Activated CD8-positive, alpha-beta T cell treated with anti-CD3 and anti-CD28 coated beads for 36 hours (primary cell): ENCODE measurements around the gene NF1. TPM values are rescaled to one million over a fixed set of nuclear protein-coding genes. Genes with fewer than 3 reads are reported as not detected.

Experiments used
- ATAC-seq: fragments of 200-7000 bp; cut with Tn5 transposase; one replicate; pipeline ENCODE4 v1.10.0; 2021; ENCODE audit warnings: mild to moderate bottlenecking, moderate library complexity
- CTCF ChIA-PET: fragments of 350-600 bp; sonication (Branson Sonifier 250); formaldehyde crosslinking; loops from one replicate; lab custom pipeline; 2021; ENCODE audit warnings: antibody characterized with exemption; lab: Charles Lee
- POLR2A ChIA-PET: fragments of 350-600 bp; sonication (Branson Sonifier 250); formaldehyde crosslinking; loops from one replicate; lab custom pipeline; 2021; ENCODE audit warnings: antibody characterized with exemption; lab: Charles Lee
- DNase-seq: peaks from one replicate; pipeline ENCODE4 v3.0.0-alpha.2; 2020
- H3K27ac Mint-ChIP-seq: one replicate; pipeline ENCODE4 v1.8.0; 2021; ENCODE audit warnings: mild to moderate bottlenecking, mixed read lengths
- H3K27me3 Mint-ChIP-seq: one replicate; pipeline ENCODE4 v1.8.0; 2021; ENCODE audit warnings: mixed read lengths
- H3K36me3 Mint-ChIP-seq: one replicate; pipeline ENCODE4 v1.8.0; 2021; ENCODE audit warnings: low read depth, mixed read lengths
- H3K4me1 Mint-ChIP-seq: one replicate; pipeline ENCODE4 v1.8.0; 2021; ENCODE audit warnings: low read depth, mixed read lengths
- H3K4me3 Mint-ChIP-seq: one replicate; pipeline ENCODE4 v1.8.0; 2021; ENCODE audit warnings: mild to moderate bottlenecking, moderate library complexity, mixed read lengths
- H3K9me3 Mint-ChIP-seq: one replicate; pipeline ENCODE4 v1.8.0; 2021; ENCODE audit warnings: mixed read lengths
- CTCF ChIP-seq: fragments of 200-600 bp; IDR thresholded peaks from one replicate; pipeline ENCODE4 v1.8.0; 2022; ENCODE audit warnings: antibody characterized with exemption, mild to moderate bottlenecking
- intact Hi-C: fragments of 100-400 bp; cut with micrococcal nuclease; formaldehyde crosslinking; loops from one replicate; pipeline ENCODE4 v1.10.0; 2022
- total RNA-seq, 2 experiments: library from RNA; stranded (reverse); gene quantifications; one replicate each; pipeline ENCODE4 v1.2.3, GENCODE V29; 2021

Gene NF1
- total RNA-seq, 2 experiments from 2014 or later = 19.4 to 20.1 TPM

- H3K27me3 Mint-ChIP-seq = no peaks in the 10 kb centered on the region
- no peak for TF ChIP-seq CTCF
- no peak overlapping the region for H3K4me3 Mint-ChIP-seq
- POLR2A ChIA-PET = no interaction called here
- intact Hi-C loops = no loop called here
- ATAC-seq (no peak), DNase-seq (no peak)
- no peaks in the 10 kb centered on the region for H3K36me3 Mint-ChIP-seq
- no peaks in the 10 kb centered on the region for H3K9me3 Mint-ChIP-seq
- H3K4me1 Mint-ChIP-seq = peaks cover 7% of the 10 kb centered on the region
- CTCF ChIA-PET = no interaction called here
- H3K27ac Mint-ChIP-seq = no peak overlapping the region
Observed at GRCh38 chr17:31050948-31051347, 43.8 kb upstream of the NF1 start.

- no peak for DNase-seq
- Mint-ChIP-seq H3K4me1 (peaks cover 7% of the 10 kb centered on the region), H3K9me3 (no peaks in the 10 kb centered on the region), H3K27me3 (no peaks in the 10 kb centered on the region), H3K4me3 (no peak overlapping the region), H3K36me3 (no peaks in the 10 kb centered on the region), H3K27ac (no peak overlapping the region)
- POLR2A ChIA-PET = no interaction called here
- intact Hi-C loops = no loop called here
- TF ChIP-seq CTCF = no peak
- no peak for ATAC-seq
- CTCF ChIA-PET = interaction anchor here (1.5 kb wide), 1 partner anchor 18 kb away, joined by 4 read pairs; no protein-coding TSS in a partner anchor
Observed at GRCh38 chr17:31051506-31051905, 43.3 kb upstream of the NF1 start.

GRCh38 chr17:31052187-31052889 lies 42.4 kb upstream of the NF1 start:
- intact Hi-C loops = no loop called here
- no peak overlapping the region for H3K4me3 Mint-ChIP-seq
- H3K27ac Mint-ChIP-seq = peak overlapping the region; percentile 56
- DNase-seq = no peak
- ATAC-seq = peak; percentile 49
- no peak for TF ChIP-seq CTCF
- H3K4me1 Mint-ChIP-seq = peaks cover 7% of the 10 kb centered on the region
- ChIA-PET POLR2A (interaction anchor here (0.7 kb wide), 1 partner anchor 345 kb away, joined by 3 read pairs; no protein-coding TSS in a partner anchor), CTCF (interaction anchor here (1.0 to 1.5 kb wide), 2 partner anchors 18 to 103 kb away, joined by 3 to 4 read pairs; no protein-coding TSS in a partner anchor)
- no peaks in the 10 kb centered on the region for H3K9me3 Mint-ChIP-seq
- H3K36me3 Mint-ChIP-seq = no peaks in the 10 kb centered on the region
- H3K27me3 Mint-ChIP-seq = no peaks in the 10 kb centered on the region

GRCh38 chr17:31053071-31053470 lies 41.7 kb upstream of the NF1 start:
- no peaks in the 10 kb centered on the region for H3K27me3 Mint-ChIP-seq
- no peak overlapping the region for H3K27ac Mint-ChIP-seq
- ATAC-seq (no peak), DNase-seq (no peak)
- peaks cover 7% of the 10 kb centered on the region for H3K4me1 Mint-ChIP-seq
- no peak for TF ChIP-seq CTCF
- CTCF ChIA-PET = interaction anchor here (1.0 to 1.5 kb wide), 2 partner anchors 17 to 102 kb away, joined by 3 to 4 read pairs; no protein-coding TSS in a partner anchor
- H3K36me3 Mint-ChIP-seq = no peaks in the 10 kb centered on the region
- H3K9me3 Mint-ChIP-seq = no peaks in the 10 kb centered on the region
- intact Hi-C loops = no loop called here
- H3K4me3 Mint-ChIP-seq = no peak overlapping the region
- POLR2A ChIA-PET = interaction anchor here (0.7 kb wide), 2 partner anchors 344 to 374 kb away, joined by 3 read pairs; no protein-coding TSS in a partner anchor

GRCh38 chr17:31054761-31055160 lies 40.0 kb upstream of the NF1 start:
- DNase-seq = no peak
- POLR2A ChIA-PET = no interaction called here
- peaks cover 7% of the 10 kb centered on the region for H3K4me1 Mint-ChIP-seq
- H3K9me3 Mint-ChIP-seq = no peaks in the 10 kb centered on the region
- ATAC-seq = no peak
- no peaks in the 10 kb centered on the region for H3K27me3 Mint-ChIP-seq
- intact Hi-C loops = no loop called here
- no peak for TF ChIP-seq CTCF
- H3K4me3 Mint-ChIP-seq = no peak overlapping the region
- CTCF ChIA-PET = interaction anchor here (1.9 kb wide), 1 partner anchor 13 kb away, joined by 5 read pairs; no protein-coding TSS in a partner anchor
- no peaks in the 10 kb centered on the region for H3K36me3 Mint-ChIP-seq
- no peak overlapping the region for H3K27ac Mint-ChIP-seq
